Esophagus muscularis mucosa (tissue), 4 donors: Measurements from ENCODE around the gene ARMC12. TPM values are rescaled to one million over a fixed set of nuclear protein-coding genes. Genes with fewer than 3 reads are reported as not detected.

Experiments
- DNase-seq: peaks from one replicate; pipeline ENCODE4 v3.0.0-alpha.2; 2017; ENCODE audit errors: extremely low spot score
- H3K27ac ChIP-seq, 4 donors: fragments of 200-600 bp; sonication (generic); replicated peaks in 1 of 4; 1 replicate in 3 of 4; 2 replicates in 1 of 4; pipeline ENCODE4 v1.5.1; 2016 to 2019; ENCODE audit warnings: mild to moderate bottlenecking in 1 of 4
- H3K27me3 ChIP-seq, 4 donors: fragments of 200-600 bp; sonication (generic); one replicate each; pipeline versions ENCODE4 v1.5.1 to v1.6.0; 2016 to 2019
- H3K36me3 ChIP-seq, 4 donors: fragments of 200-600 bp; sonication (generic); one replicate each; pipeline ENCODE4 v1.5.1; 2016 to 2019
- H3K4me1 ChIP-seq, 4 donors: fragments of 200-600 bp; sonication (generic); one replicate each; pipeline ENCODE4 v1.5.1; 2016 to 2019
- H3K4me3 ChIP-seq, 4 donors: fragments of 200-600 bp; sonication (generic); 1 replicate in 2 of 4; 2 replicates in 2 of 4; pipeline ENCODE4 v1.5.1; 2016 to 2019; ENCODE audit warnings: mild to moderate bottlenecking in 4 of 4, moderate library complexity in 1 of 4
- H3K9me3 ChIP-seq, 4 donors: fragments of 200-600 bp; sonication (generic); 1 replicate in 3 of 4; 2 replicates in 1 of 4; pipeline ENCODE4 v1.5.1; 2016 to 2019
- CTCF ChIP-seq, 3 experiments: fragments of 200-600 bp in 2 of 3; fragments of 450-650 bp in 1 of 3; sonication (generic) in 2 of 3; IDR thresholded peaks; one replicate each; pipeline ENCODE4 v1.5.1; 2017 to 2019; ENCODE audit warnings: antibody characterized with exemption in 3 of 3, mild to moderate bottlenecking in 2 of 3, moderate library complexity in 1 of 3
- EP300 ChIP-seq: sonication (generic); formaldehyde crosslinking; IDR thresholded peaks from one replicate; pipeline ENCODE4 v1.6.1; 2017; ENCODE audit warnings: antibody characterized with exemption
- POLR2A ChIP-seq: fragments of 450-650 bp; IDR thresholded peaks from one replicate; pipeline ENCODE4 v1.6.1; 2017; ENCODE audit warnings: antibody characterized with exemption, moderate library complexity, mild to moderate bottlenecking, low read depth
- POLR2AphosphoS5 ChIP-seq, 2 donors: sonication (generic); formaldehyde crosslinking; IDR thresholded peaks; one replicate each; pipeline ENCODE4 v1.6.1; 2017; ENCODE audit warnings: antibody characterized with exemption in 2 of 2
- WGBS: methylation state at CpG from one replicate; pipeline ENCODE4 v1.1.5; 2018; 5-methylcytosine and 5-hydroxymethylcytosine counted together
- intact Hi-C: fragments of 100-400 bp; cut with DNase I; formaldehyde crosslinking; loops from one replicate; pipeline ENCODE4 v1.15.1; 2023
- total RNA-seq, 4 donors: library from RNA; depleted of rRNA; stranded (reverse); fragments of >200 nt; gene quantifications; one replicate each; pipeline versions ENCODE4 v1.1.0 to v1.2.1, GENCODE V29; 2016

ARMC12 gene
- total RNA-seq, 4 donors from 2014 or later: 0.50 to 1.0 (median 0.83) TPM; not detected in 1

GRCh38 chr6:35754452-35755277 is 17.8 kb downstream of the ARMC12 start:
- intact Hi-C loops: no loop called here
- no peak for DNase-seq
- H3K4me3 ChIP-seq: no peak overlapping the region

GRCh38 chr6:35755278-35755924 is 18.6 kb downstream of the ARMC12 start:
- Histone ChIP-seq H3K27ac (no peak overlapping the region), H3K9me3 (no peaks in the 10 kb centered on the region), H3K4me3 (no peak overlapping the region), H3K27me3 (peaks cover 0 to 28% (median 0%) of the 10 kb centered on the region in 4 donors), H3K4me1 (no peaks in the 10 kb centered on the region), H3K36me3 (no peaks in the 10 kb centered on the region)
- 62% methylated on average over 2 of the region's 3 CpGs for WGBS
- TF ChIP-seq CTCF (IDR thresholded peaks at IDR 0.05) (no peak), POLR2AphosphoS5 (IDR thresholded peaks at IDR 0.05) (no peak), POLR2A (no peak), EP300 (no peak)
- DNase-seq: no peak
- intact Hi-C loops: no loop called here

More at GRCh38 chr6:35754452-35755277, 17.8 kb downstream of the ARMC12 start:
- no peaks in the 10 kb centered on the region for H3K4me1 ChIP-seq
- TF ChIP-seq POLR2AphosphoS5 (IDR thresholded peaks at IDR 0.05): no peak
- no peak for TF ChIP-seq CTCF (IDR thresholded peaks at IDR 0.05)
- TF ChIP-seq POLR2A: no peak
- no peak for TF ChIP-seq EP300
- no peak overlapping the region for H3K27ac ChIP-seq
- H3K27me3 ChIP-seq: peaks cover 0 to 22% (median 0%) of the 10 kb centered on the region in 4 donors
- WGBS: 88% methylated on average over 5 of the region's 6 CpGs
- no peaks in the 10 kb centered on the region for H3K36me3 ChIP-seq
- H3K9me3 ChIP-seq: no peaks in the 10 kb centered on the region

GRCh38 chr6:35757456-35758123 is 20.8 kb downstream of the ARMC12 start:
- WGBS: 52% methylated on average over 10 of the region's 10 CpGs
- Histone ChIP-seq H3K36me3 (no peaks in the 10 kb centered on the region), H3K9me3 (no peaks in the 10 kb centered on the region), H3K27ac (no peak overlapping the region), H3K4me1 (no peaks in the 10 kb centered on the region), H3K4me3 (no peak overlapping the region), H3K27me3 (peaks cover 0 to 49% (median 3%) of the 10 kb centered on the region in 4 donors)
- intact Hi-C loops: no loop called here
- TF ChIP-seq POLR2A (no peak), CTCF (IDR thresholded peaks at IDR 0.05) (peak in 1 of 3 experiments; percentile 2)
- DNase-seq: no peak

- no peak for TF ChIP-seq EP300
- no peak for TF ChIP-seq CTCF (IDR thresholded peaks at IDR 0.05)
- no peak for TF ChIP-seq POLR2A
- TF ChIP-seq POLR2AphosphoS5 (IDR thresholded peaks at IDR 0.05): no peak
- no peak overlapping the region for H3K4me3 ChIP-seq
- 66% methylated on average over 3 of the region's 3 CpGs for WGBS
- intact Hi-C loops: no loop called here
- no peaks in the 10 kb centered on the region for H3K9me3 ChIP-seq
- no peak for DNase-seq
- no peaks in the 10 kb centered on the region for H3K36me3 ChIP-seq
- peaks cover 0 to 67% (median 9%) of the 10 kb centered on the region in 4 donors for H3K27me3 ChIP-seq
- H3K4me1 ChIP-seq: peaks cover 0 to 8% (median 3%) of the 10 kb centered on the region in 4 donors
- H3K27ac ChIP-seq: no peak overlapping the region
These were observed 22.6 kb downstream of the ARMC12 start for GRCh38 chr6:35759426-35759825.
